Gastrocnemius medialis (tissue), 4 donors: ENCODE measurements around the gene PRSS8. TPM values are rescaled to one million over a fixed set of nuclear protein-coding genes. Genes with fewer than 3 reads are reported as not detected.

Experiments
- ATAC-seq, 2 donors: fragments of 150-250 bp; one replicate each; pipeline ENCODE4 v1.9.1; 2016
- DNase-seq, 2 donors: peaks; one replicate each; pipeline ENCODE4 v3.0.0-alpha.2; 2019
- H3K27ac ChIP-seq, 4 donors: fragments of 200-600 bp; sonication (generic); 1 replicate in 1 of 4; 2 replicates in 3 of 4; pipeline ENCODE4 v1.5.1; 2016 to 2018; ENCODE audit warnings: mild to moderate bottlenecking in 2 of 4, moderate library complexity in 1 of 4
- H3K27me3 ChIP-seq, 3 donors: fragments of 200-600 bp; sonication (generic) in 2 of 3; 1 replicate in 1 of 3; 2 replicates in 2 of 3; pipeline versions ENCODE4 v1.5.1 to v1.6.0; 2016 to 2019; ENCODE audit warnings: mild to moderate bottlenecking in 1 of 3, moderate library complexity in 1 of 3
- H3K36me3 ChIP-seq, 2 donors: fragments of 200-600 bp; sonication (generic) in 1 of 2; one replicate each; pipeline ENCODE4 v1.5.1; 2017 to 2018
- H3K4me1 ChIP-seq, 2 donors: fragments of 200-600 bp; sonication (generic) in 1 of 2; one replicate each; pipeline ENCODE4 v1.5.1; 2016 to 2017; ENCODE audit warnings: mild to moderate bottlenecking in 2 of 2
- H3K4me3 ChIP-seq, 4 donors: fragments of 200-600 bp; sonication (generic) in 3 of 4; 1 replicate in 1 of 4; 2 replicates in 3 of 4; pipeline ENCODE4 v1.5.1; 2016 to 2019; ENCODE audit warnings: mild to moderate bottlenecking in 2 of 4
- H3K9me3 ChIP-seq, 3 donors: fragments of 200-600 bp; sonication (generic) in 2 of 3; 1 replicate in 1 of 3; 2 replicates in 2 of 3; pipeline ENCODE4 v1.5.1; 2016 to 2019
- CTCF ChIP-seq, 5 experiments: fragments of 450-650 bp in 3 of 5; fragments of 200-600 bp in 2 of 5; sonication (generic) in 2 of 5; IDR thresholded peaks in 4 of 5; conservative IDR thresholded peaks in 1 of 5; 1 replicate in 4 of 5; 2 replicates in 1 of 5; pipeline ENCODE4 v1.5.1; 2016 to 2019; ENCODE audit warnings: antibody characterized with exemption in 5 of 5, mild to moderate bottlenecking in 3 of 5, moderate library complexity in 3 of 5
- POLR2A ChIP-seq, 2 donors: fragments of 450-650 bp; IDR thresholded peaks; one replicate each; pipeline ENCODE4 v1.6.1; 2017; ENCODE audit warnings: antibody characterized with exemption in 2 of 2, mild to moderate bottlenecking in 2 of 2, moderate library complexity in 2 of 2
- in situ Hi-C, 4 donors: fragments of 200-750 bp; cut with MboI; loops; one replicate each; pipeline versions ENCODE4 v1.15.0 to v1.8.0; 2017; ENCODE audit warnings: low sequenced_read_pairs in 4 of 4
- intact Hi-C: fragments of 100-400 bp; cut with DNase I; formaldehyde crosslinking; loops from one replicate; pipeline ENCODE4 v1.15.1; 2023; ENCODE audit warnings: low total_unique reads
- total RNA-seq, 4 donors: library from RNA; depleted of rRNA; stranded (reverse); fragments of >200 nt; gene quantifications; one replicate each; pipeline versions ENCODE4 v1.1.0 to v1.2.3, GENCODE V29; 2016

The PRSS8 gene
- total RNA-seq, 4 donors from 2014 or later, result 0.24 to 1.2 TPM; not detected in 2

GRCh38 chr16:31082368-31083045 lies 53.0 kb downstream of the PRSS8 start:
- no peak overlapping the region for H3K27ac ChIP-seq
- peaks cover 0 to 41% of the 10 kb centered on the region in 2 donors for H3K36me3 ChIP-seq
- TF ChIP-seq POLR2A (IDR thresholded peaks at IDR 0.05), result no peak
- TF ChIP-seq CTCF (IDR thresholded peaks at IDR 0.05 in 4 of 5, conservative IDR thresholded peaks at IDR 0.05 in 1 of 5), result no peak
- in situ Hi-C loops, result loop anchor here in 1 of 4 donors (25.0 kb wide), 1 partner anchor 95 kb away; the partner anchor contains the start of gene HSD3B7
- no peaks in the 10 kb centered on the region for H3K9me3 ChIP-seq
- intact Hi-C loops, result no loop called here
- no peak overlapping the region for H3K4me3 ChIP-seq
- no peaks in the 10 kb centered on the region for H3K27me3 ChIP-seq
- no peak for ATAC-seq
- no peaks in the 10 kb centered on the region for H3K4me1 ChIP-seq
- DNase-seq, result no peak

Other genes starting within 250 kb of the PRSS8 start
- gene BCL7C, start 241.7 kb downstream of the PRSS8 start, total RNA-seq, result 10 to 100 TPM; 16.4 to 24.5 (median 22.3) TPM
- gene CTF1, start 239.1 kb downstream of the PRSS8 start, total RNA-seq, result 1 to 10 TPM; 2.3 to 5.6 (median 3.2) TPM
- gene FBXL19, start 212.2 kb downstream of the PRSS8 start, total RNA-seq, result 1 to 10 TPM; 3.4 to 7.9 (median 4.8) TPM
- gene ORAI3, start 186.7 kb downstream of the PRSS8 start, total RNA-seq, result 10 to 100 TPM; 10.3 to 15.6 (median 12.5) TPM
- 10 to 100 TPM in 2 of 4 donors, 1 to 10 TPM in 2; 3.8 to 15.4 (median 9.8) TPM for gene SETD1A, start 178.0 kb downstream of the PRSS8 start, total RNA-seq
- gene HSD3B7, start 150.5 kb downstream of the PRSS8 start, total RNA-seq, result 1 to 10 TPM; 1.5 to 6.8 (median 5.4) TPM
- gene STX1B, start 125.1 kb downstream of the PRSS8 start, total RNA-seq, result under 1 TPM in 2 of 4 donors, not detected in 2; 0.13 to 0.36 TPM
- 10 to 100 TPM; 14.9 to 24.3 (median 21.4) TPM for gene STX4, start 102.2 kb downstream of the PRSS8 start, total RNA-seq
- gene ZNF668, start 61.5 kb downstream of the PRSS8 start, total RNA-seq, result 10 to 100 TPM in 2 of 4 donors, 1 to 10 TPM in 2; 6.6 to 16.0 (median 11.0) TPM
- gene ZNF646, start 61.3 kb downstream of the PRSS8 start, total RNA-seq, result 10 to 100 TPM; 11.7 to 33.2 (median 21.5) TPM
- gene PRSS53, start 46.8 kb downstream of the PRSS8 start, total RNA-seq, result under 1 TPM; 0.07 to 0.75 (median 0.21) TPM
- gene VKORC1, start 40.9 kb downstream of the PRSS8 start, total RNA-seq, result 10 to 100 TPM; 20.1 to 35.9 (median 32.9) TPM
- gene BCKDK, start 27.3 kb downstream of the PRSS8 start, total RNA-seq, result 10 to 100 TPM; 24.7 to 68.9 (median 50.9) TPM
- gene KAT8, start 18.1 kb downstream of the PRSS8 start, total RNA-seq, result 100 to 1,000 TPM in 1 of 4 donors, 10 to 100 TPM in 3; 44.3 to 102 (median 54.3) TPM
- gene PRSS36, start 14.3 kb upstream of the PRSS8 start, total RNA-seq, result 1 to 10 TPM in 3 of 4 donors, not detected in 1; 1.0 to 8.1 (median 3.7) TPM
- gene FUS, start 44.4 kb upstream of the PRSS8 start, total RNA-seq, result 10 to 100 TPM; 20.6 to 45.9 (median 35.1) TPM
- 10 to 100 TPM in 1 of 4 donors, 1 to 10 TPM in 3; 1.3 to 16.4 (median 3.7) TPM for gene PYCARD, start 67.0 kb upstream of the PRSS8 start, total RNA-seq
- gene TRIM72, start 78.4 kb upstream of the PRSS8 start, total RNA-seq, result 100 to 1,000 TPM in 2 of 4 donors, 10 to 100 TPM in 2; 76.7 to 101 (median 97.4) TPM
- gene PYDC1, start 81.4 kb upstream of the PRSS8 start, total RNA-seq, result not detected
- gene ITGAM, start 124.2 kb upstream of the PRSS8 start, total RNA-seq, result 1 to 10 TPM in 3 of 4 donors, under 1 TPM in 1; 0.68 to 3.9 (median 3.0) TPM
- under 1 TPM; 0.22 to 0.91 (median 0.56) TPM for gene ITGAX, start 219.4 kb upstream of the PRSS8 start, total RNA-seq